DND-41 (cell line): ENCODE results near the gene SPACDR.
A peak's percentile ranks its signal among the peaks of the same experiment; 100 is the strongest.

Source experiments
- ATAC-seq: fragments of 200-7000 bp; cut with Tn5 transposase; 3 replicates; pipeline ENCODE4 v1.9.1; 2021; ENCODE audit warnings: low read depth; ENCODE audit not compliant: insufficient read depth
- DNase-seq: peaks from one replicate; pipeline ENCODE4 v3.0.0-alpha.2; 2020
- H2AFZ ChIP-seq: 2 replicates; pipeline ENCODE4 v1.6.0; 2012; ENCODE audit warnings: low read depth, low read length
- H3K27ac ChIP-seq: 2 replicates; pipeline ENCODE4 v1.5.1; 2012; ENCODE audit warnings: low read length, inconsistent platforms
- H3K27me3 ChIP-seq: fragments of 200-600 bp; sonication (generic); 2 replicates; pipeline ENCODE4 v1.6.0; 2012; ENCODE audit warnings: low read length, mild to moderate bottlenecking, inconsistent platforms; ENCODE audit not compliant: insufficient read depth, poor library complexity
- H3K36me3 ChIP-seq: 2 replicates; pipeline ENCODE4 v1.5.1; 2012; ENCODE audit warnings: low read length, inconsistent platforms; ENCODE audit not compliant: insufficient read depth
- H3K4me1 ChIP-seq: 2 replicates; pipeline ENCODE4 v1.5.1; 2012; ENCODE audit warnings: mild to moderate bottlenecking, low read length; ENCODE audit not compliant: insufficient read depth
- H3K4me2 ChIP-seq: 2 replicates; pipeline ENCODE4 v1.6.0; 2012; ENCODE audit warnings: mild to moderate bottlenecking, moderate library complexity, low read length, inconsistent platforms; ENCODE audit not compliant: insufficient read depth
- H3K4me3 ChIP-seq, 2 experiments: fragments of 200-600 bp in 1 of 2; shearing (Covaris generic) in 1 of 2; 2 replicates each; pipeline ENCODE4 v1.5.1; 2012 to 2016; ENCODE audit warnings: inconsistent platforms in 2 of 2, low read length in 2 of 2, mild to moderate bottlenecking in 2 of 2, low read depth in 1 of 2, moderate library complexity in 1 of 2
- H3K79me2 ChIP-seq: 2 replicates; pipeline ENCODE4 v1.6.0; 2012; ENCODE audit warnings: low read length, inconsistent platforms; ENCODE audit not compliant: insufficient read depth
- H3K9ac ChIP-seq: 2 replicates; pipeline ENCODE4 v1.6.0; 2012; ENCODE audit warnings: low read depth, mild to moderate bottlenecking, inconsistent platforms, low read length, moderate library complexity
- H3K9me3 ChIP-seq: 2 replicates; pipeline ENCODE4 v1.5.1; 2012; ENCODE audit warnings: low read length, moderate library complexity, mild to moderate bottlenecking, inconsistent platforms; ENCODE audit not compliant: insufficient read depth, severe bottlenecking
- H4K20me1 ChIP-seq: 2 replicates; pipeline ENCODE4 v1.6.0; 2012; ENCODE audit warnings: low read length; ENCODE audit not compliant: insufficient read depth
- EZH2 ChIP-seq: IDR thresholded peaks from 3 replicates; pipeline ENCODE4 v1.6.1; 2012; ENCODE audit warnings: borderline replicate concordance, low read depth, mild to moderate bottlenecking, moderate library complexity, low read length, inconsistent platforms; ENCODE audit not compliant: severe bottlenecking
- TF ChIP-seq, protein P1 (sequence below): IDR thresholded peaks from 2 replicates; pipeline ENCODE4 v1.5.1; 2012; ENCODE audit warnings: borderline replicate concordance, low read length, moderate library complexity, mild to moderate bottlenecking; ENCODE audit not compliant: poor library complexity, severe bottlenecking; ENCODE audit errors: extremely low read depth

The SPACDR gene

GRCh38 chr7:100478958-100479660, 15.0 kb upstream of the SPACDR start, which contains the start of gene TSC22D4:
Gene TSC22D4, minus strand, starts transcription at chr7:100479214. Its CDS starts 1,176 bp downstream, at chr7:100478038.
- H3K27ac ChIP-seq, result peak within 1 kb of the TSS; percentile 90

GRCh38 chr7:100477871-100478267, 13.8 kb upstream of the SPACDR start:
- H3K36me3 ChIP-seq, result peaks cover 44% of the 10 kb centered on the region
- H3K27ac ChIP-seq, result peak overlapping the region; percentile 90
- peaks cover 30% of the 10 kb centered on the region for H4K20me1 ChIP-seq
- H2AFZ ChIP-seq, result no peak overlapping the region
- peak overlapping the region; percentile 88 to 89; a peak in 3 of 4 replicates for H3K4me3 ChIP-seq
- H3K9me3 ChIP-seq, result no peaks in the 10 kb centered on the region
- TF ChIP-seq, protein P1, sequence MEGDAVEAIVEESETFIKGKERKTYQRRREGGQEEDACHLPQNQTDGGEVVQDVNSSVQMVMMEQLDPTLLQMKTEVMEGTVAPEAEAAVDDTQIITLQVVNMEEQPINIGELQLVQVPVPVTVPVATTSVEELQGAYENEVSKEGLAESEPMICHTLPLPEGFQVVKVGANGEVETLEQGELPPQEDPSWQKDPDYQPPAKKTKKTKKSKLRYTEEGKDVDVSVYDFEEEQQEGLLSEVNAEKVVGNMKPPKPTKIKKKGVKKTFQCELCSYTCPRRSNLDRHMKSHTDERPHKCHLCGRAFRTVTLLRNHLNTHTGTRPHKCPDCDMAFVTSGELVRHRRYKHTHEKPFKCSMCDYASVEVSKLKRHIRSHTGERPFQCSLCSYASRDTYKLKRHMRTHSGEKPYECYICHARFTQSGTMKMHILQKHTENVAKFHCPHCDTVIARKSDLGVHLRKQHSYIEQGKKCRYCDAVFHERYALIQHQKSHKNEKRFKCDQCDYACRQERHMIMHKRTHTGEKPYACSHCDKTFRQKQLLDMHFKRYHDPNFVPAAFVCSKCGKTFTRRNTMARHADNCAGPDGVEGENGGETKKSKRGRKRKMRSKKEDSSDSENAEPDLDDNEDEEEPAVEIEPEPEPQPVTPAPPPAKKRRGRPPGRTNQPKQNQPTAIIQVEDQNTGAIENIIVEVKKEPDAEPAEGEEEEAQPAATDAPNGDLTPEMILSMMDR, result no peak
- no peak for TF ChIP-seq EZH2
- no peaks in the 10 kb centered on the region for H3K27me3 ChIP-seq
- H3K9ac ChIP-seq, result peak overlapping the region; percentile 93
- H3K4me1 ChIP-seq, result peaks cover 40% of the 10 kb centered on the region
- peaks cover 45% of the 10 kb centered on the region for H3K79me2 ChIP-seq
- ATAC-seq (no peak), DNase-seq (no peak)
- H3K4me2 ChIP-seq, result peak overlapping the region; percentile 84

More at GRCh38 chr7:100478958-100479660, 15.0 kb upstream of the SPACDR start, which contains the start of gene TSC22D4:
- Histone ChIP-seq H3K9ac (peak within 1 kb of the TSS; percentile 93), H3K4me1 (peaks cover 47% of the 10 kb centered on the region), H3K4me2 (peak within 1 kb of the TSS; percentile 84), H3K9me3 (no peaks in the 10 kb centered on the region), H2AFZ (peak within 1 kb of the TSS; percentile 74), H4K20me1 (peaks cover 27% of the 10 kb centered on the region), H3K36me3 (peaks cover 35% of the 10 kb centered on the region), H3K79me2 (peaks cover 45% of the 10 kb centered on the region), H3K4me3 (peak within 1 kb of the TSS; percentile 88 to 89), H3K27me3 (peaks cover 4% of the 10 kb centered on the region)
- peak; percentile 81 for ATAC-seq
- no peak for TF ChIP-seq EZH2
- TF ChIP-seq, protein P1, result no peak
- DNase-seq, result peak; percentile 99

DNA sequence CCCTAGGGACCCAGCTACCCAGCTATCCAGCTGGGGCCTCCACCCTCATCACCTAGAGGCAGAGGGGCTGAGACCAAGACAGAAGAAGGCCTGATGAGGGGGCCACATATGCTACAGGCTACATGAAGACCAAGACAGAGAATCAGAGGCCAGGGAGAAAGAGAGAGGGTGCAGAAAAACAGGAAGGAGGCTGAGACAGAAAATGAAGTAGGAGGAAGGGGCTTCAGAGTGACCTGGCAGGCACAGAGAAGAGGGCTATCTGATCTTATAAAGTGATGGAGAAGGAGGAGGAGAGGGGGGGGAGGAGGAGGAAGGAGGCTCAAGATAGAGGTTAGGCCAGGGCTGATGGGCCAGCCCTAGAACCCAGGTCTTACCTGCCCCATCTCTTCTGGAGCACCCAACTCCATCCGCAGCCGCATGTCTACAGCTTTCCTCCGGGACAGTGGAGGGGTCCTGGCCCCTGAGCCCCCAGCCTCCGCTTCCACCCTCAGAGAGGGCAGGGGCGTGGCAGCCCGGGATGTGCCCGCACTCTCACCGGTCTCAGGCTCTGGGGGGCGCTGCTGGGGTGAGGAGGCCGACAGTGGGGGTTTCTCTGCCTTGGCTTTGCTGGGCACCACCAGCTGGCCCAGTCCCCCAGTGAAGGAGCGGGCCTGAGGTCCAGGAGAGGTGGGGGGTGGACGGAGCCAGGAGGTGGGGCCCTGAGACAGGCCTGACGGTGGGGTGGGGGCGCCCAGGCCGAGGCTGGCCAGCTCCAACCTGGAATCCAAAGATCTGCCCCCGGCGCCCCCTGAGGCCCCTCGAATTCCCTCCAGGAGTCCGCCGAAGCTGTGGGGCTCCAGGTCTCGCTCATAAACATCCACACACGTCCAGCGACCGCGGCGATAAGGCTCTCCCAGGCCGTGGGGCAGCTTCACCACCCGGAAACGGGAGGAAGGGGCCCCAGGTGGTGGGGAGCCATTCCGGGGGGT, 13.1 kb upstream of the SPACDR start:
- Histone ChIP-seq H4K20me1 (peaks cover 28% of the 10 kb centered on the region), H3K4me1 (peaks cover 34% of the 10 kb centered on the region), H3K9ac (peak overlapping the region; percentile 93), H3K4me2 (peak overlapping the region; percentile 84), H3K9me3 (no peaks in the 10 kb centered on the region), H3K27me3 (no peaks in the 10 kb centered on the region), H3K27ac (peak overlapping the region; percentile 90), H2AFZ (no peak overlapping the region), H3K4me3 (peak overlapping the region; percentile 88 to 89; a peak in 3 of 4 replicates), H3K36me3 (peaks cover 47% of the 10 kb centered on the region), H3K79me2 (peaks cover 45% of the 10 kb centered on the region)
- ATAC-seq (no peak), DNase-seq (no peak)
- no peak for TF ChIP-seq EZH2
- TF ChIP-seq, protein P1, result peak; percentile 26
